SK-N-DZ (cell line): ENCODE data around the gene MTF2.

Experiments
- DNase-seq: peaks from one replicate; pipeline ENCODE4 v3.0.0-alpha.2; 2015; ENCODE audit warnings: low spot score

MTF2 gene

DNA sequence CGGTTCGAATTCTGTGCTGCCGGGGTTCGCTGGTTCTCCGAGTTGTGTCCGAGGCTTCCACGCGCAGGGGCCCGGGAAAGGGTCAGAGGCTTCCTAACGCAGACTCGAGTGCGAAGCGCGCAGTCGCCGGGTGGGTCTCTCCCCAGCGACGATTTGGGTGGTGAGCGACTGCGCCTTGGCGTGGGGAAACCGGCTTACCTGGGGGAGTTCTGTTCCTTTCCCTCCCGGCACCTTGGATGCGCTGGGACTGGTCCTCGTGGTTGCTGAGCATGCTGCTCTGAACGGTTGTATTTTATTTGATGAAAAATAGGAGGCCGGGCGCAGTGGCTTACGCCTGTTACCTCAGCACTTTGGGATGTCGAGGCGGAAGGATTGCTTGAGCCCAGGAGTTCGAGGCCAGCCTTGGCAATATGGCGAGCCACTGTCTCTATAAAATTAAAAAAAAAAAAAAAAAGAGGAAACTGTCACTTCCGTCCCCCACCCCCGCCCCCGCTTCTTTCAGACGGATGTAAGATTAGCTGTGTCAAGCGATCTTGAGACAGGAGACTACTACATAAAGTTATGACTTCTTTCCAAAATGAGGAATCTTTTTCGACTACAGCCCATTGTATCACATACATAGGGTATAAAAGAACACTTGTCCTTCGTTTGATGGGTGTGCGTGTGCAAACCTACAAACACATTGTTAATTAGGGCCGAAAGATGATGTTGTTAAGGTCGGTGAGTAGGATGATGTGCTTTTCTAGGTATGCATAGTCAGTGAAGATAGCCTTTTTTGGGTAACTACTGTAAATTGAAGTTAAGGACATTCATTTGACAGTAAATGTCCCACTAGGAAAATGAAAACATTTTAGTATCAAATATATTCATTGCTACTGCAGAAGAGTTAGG lies 101.9 kb downstream of the MTF2 start, which contains the start of gene CCDC18:
Gene CCDC18, plus strand, starts transcription at position 2 of the 891 bp plus-strand sequence. CDS start 2,638 bp downstream, outside the sequence.
- DNase-seq, result peak; percentile 3

- no peak for DNase-seq
Observed at GRCh38 chr1:93186667-93187066, 107.6 kb downstream of the MTF2 start.
